HS-27A (cell line): ENCODE measurements around the gene PDZD2.
"Not testable (repeated sequence)": the region's sequence is repeated elsewhere in the genome, so short reads cannot be mapped to it uniquely, and the experiment has no call there.

Experiments
- DNase-seq: peaks from one replicate; pipeline ENCODE4 v3.0.0-alpha.2; 2012; ENCODE audit warnings: low read depth, missing footprints

PDZD2 gene

GRCh38 chr5:32040181-32040695 is 401.3 kb downstream of the PDZD2 start:
- not testable (repeated sequence) for DNase-seq

- no peak for DNase-seq
Measured at GRCh38 chr5:32042551-32042961, 403.6 kb downstream of the PDZD2 start.

- no peak for DNase-seq
Measured at GRCh38 chr5:32043105-32043504, 404.2 kb downstream of the PDZD2 start.

GRCh38 chr5:32044434-32044833 is 405.5 kb downstream of the PDZD2 start:
- DNase-seq = no peak

- DNase-seq = peak; percentile 72
Measured at GRCh38 chr5:32044939-32045338, 406.0 kb downstream of the PDZD2 start.

GRCh38 chr5:32047056-32047455 is 408.1 kb downstream of the PDZD2 start:
- DNase-seq = no peak

GRCh38 chr5:32051796-32052195 is 412.9 kb downstream of the PDZD2 start:
- no peak for DNase-seq

- DNase-seq = no peak
Measured at GRCh38 chr5:32055891-32056866, 417.2 kb downstream of the PDZD2 start.

GRCh38 chr5:32057187-32058096 is 418.5 kb downstream of the PDZD2 start:
- no peak for DNase-seq

- no peak for DNase-seq
Measured at GRCh38 chr5:32058101-32058500, 419.2 kb downstream of the PDZD2 start.

- DNase-seq = no peak
Measured at GRCh38 chr5:32058997-32059396, 420.1 kb downstream of the PDZD2 start.

- DNase-seq = no peak
Measured at GRCh38 chr5:32059761-32060530, 421.0 kb downstream of the PDZD2 start.

- no peak for DNase-seq
Measured at GRCh38 chr5:32061236-32061635, 422.3 kb downstream of the PDZD2 start.

GRCh38 chr5:32066448-32066847 is 427.5 kb downstream of the PDZD2 start:
- DNase-seq = no peak

GRCh38 chr5:32067774-32068470 is 429.0 kb downstream of the PDZD2 start:
- no peak for DNase-seq

GRCh38 chr5:32068561-32068960 is 429.6 kb downstream of the PDZD2 start:
- DNase-seq = no peak

GRCh38 chr5:32069396-32069795 is 430.5 kb downstream of the PDZD2 start:
- no peak for DNase-seq

GRCh38 chr5:32071351-32071944 is 432.5 kb downstream of the PDZD2 start:
- DNase-seq = no peak

GRCh38 chr5:32072054-32072453 is 433.1 kb downstream of the PDZD2 start:
- DNase-seq = no peak

- DNase-seq = no peak
Measured at GRCh38 chr5:32074401-32074800, 435.5 kb downstream of the PDZD2 start.
